ENCODE data around the gene CHN1.

The CHN1 gene

GRCh38 chr2:174996622-174997021 lies 8.6 kb downstream of the CHN1 start:
- Histone ChIP-seq H3K4me1 (ENCODE audit: control insufficient read depth, low read depth, low read length) (peaks cover 19% of the 10 kb centered on the region), H3K27me3 (ENCODE audit: control insufficient read depth, insufficient read depth, low read length) (no peaks in the 10 kb centered on the region), H3K36me3 (ENCODE audit: control insufficient read depth, low read depth, low read length) (no peaks in the 10 kb centered on the region), H3K27ac (ENCODE audit: low read length) (no peak overlapping the region), H3K9me3 (ENCODE audit: control insufficient read depth, low read depth, low read length) (no peaks in the 10 kb centered on the region), H3K4me3 (ENCODE audit: low read length) (no peak overlapping the region), H3K9ac (ENCODE audit: low read length) (no peak overlapping the region)

GRCh38 chr2:174994381-174994780 lies 10.8 kb downstream of the CHN1 start:
- peaks cover 19% of the 10 kb centered on the region for H3K4me1 ChIP-seq (ENCODE audit: control insufficient read depth, low read depth, low read length)
- H3K27me3 ChIP-seq (ENCODE audit: control insufficient read depth, insufficient read depth, low read length), result no peaks in the 10 kb centered on the region
- H3K9me3 ChIP-seq (ENCODE audit: control insufficient read depth, low read depth, low read length), result no peaks in the 10 kb centered on the region

GRCh38 chr2:174992886-174993285 lies 12.3 kb downstream of the CHN1 start:
- H3K9ac ChIP-seq (ENCODE audit: low read length), result no peak overlapping the region
- H3K36me3 ChIP-seq (ENCODE audit: control insufficient read depth, low read depth, low read length), result no peaks in the 10 kb centered on the region
- H3K4me1 ChIP-seq (ENCODE audit: control insufficient read depth, low read depth, low read length), result peaks cover 15% of the 10 kb centered on the region
- no peak overlapping the region for H3K27ac ChIP-seq (ENCODE audit: low read length)
- H3K4me3 ChIP-seq (ENCODE audit: low read length), result no peak overlapping the region
- H3K9me3 ChIP-seq (ENCODE audit: control insufficient read depth, low read depth, low read length), result no peaks in the 10 kb centered on the region
- no peaks in the 10 kb centered on the region for H3K27me3 ChIP-seq (ENCODE audit: control insufficient read depth, insufficient read depth, low read length)

More at GRCh38 chr2:174994381-174994780, 10.8 kb downstream of the CHN1 start:
- H3K4me3 ChIP-seq (ENCODE audit: low read length), result no peak overlapping the region
- no peaks in the 10 kb centered on the region for H3K36me3 ChIP-seq (ENCODE audit: control insufficient read depth, low read depth, low read length)
- H3K9ac ChIP-seq (ENCODE audit: low read length), result no peak overlapping the region
- H3K27ac ChIP-seq (ENCODE audit: low read length), result no peak overlapping the region

- no peak overlapping the region for H3K27ac ChIP-seq (ENCODE audit: low read length)
- no peak overlapping the region for H3K9ac ChIP-seq (ENCODE audit: low read length)
- H3K27me3 ChIP-seq (ENCODE audit: control insufficient read depth, insufficient read depth, low read length), result no peaks in the 10 kb centered on the region
- no peaks in the 10 kb centered on the region for H3K9me3 ChIP-seq (ENCODE audit: control insufficient read depth, low read depth, low read length)
- no peaks in the 10 kb centered on the region for H3K36me3 ChIP-seq (ENCODE audit: control insufficient read depth, low read depth, low read length)
- no peak overlapping the region for H3K4me3 ChIP-seq (ENCODE audit: low read length)
- peaks cover 18% of the 10 kb centered on the region for H3K4me1 ChIP-seq (ENCODE audit: control insufficient read depth, low read depth, low read length)
Measured at GRCh38 chr2:174985614-174986013, 19.6 kb downstream of the CHN1 start.

- Histone ChIP-seq H3K36me3 (ENCODE audit: control insufficient read depth, low read depth, low read length) (no peaks in the 10 kb centered on the region), H3K9ac (ENCODE audit: low read length) (no peak overlapping the region), H3K9me3 (ENCODE audit: control insufficient read depth, low read depth, low read length) (no peaks in the 10 kb centered on the region), H3K27me3 (ENCODE audit: control insufficient read depth, insufficient read depth, low read length) (no peaks in the 10 kb centered on the region), H3K27ac (ENCODE audit: low read length) (no peak overlapping the region), H3K4me1 (ENCODE audit: control insufficient read depth, low read depth, low read length) (peaks cover 18% of the 10 kb centered on the region), H3K4me3 (ENCODE audit: low read length) (no peak overlapping the region)
Measured at GRCh38 chr2:174984561-174984960, 20.6 kb downstream of the CHN1 start.

- no peak overlapping the region for H3K9ac ChIP-seq (ENCODE audit: low read length)
- peaks cover 25% of the 10 kb centered on the region for H3K4me1 ChIP-seq (ENCODE audit: control insufficient read depth, low read depth, low read length)
- no peaks in the 10 kb centered on the region for H3K36me3 ChIP-seq (ENCODE audit: control insufficient read depth, low read depth, low read length)
- H3K27ac ChIP-seq (ENCODE audit: low read length), result no peak overlapping the region
- no peaks in the 10 kb centered on the region for H3K27me3 ChIP-seq (ENCODE audit: control insufficient read depth, insufficient read depth, low read length)
- H3K9me3 ChIP-seq (ENCODE audit: control insufficient read depth, low read depth, low read length), result no peaks in the 10 kb centered on the region
- H3K4me3 ChIP-seq (ENCODE audit: low read length), result no peak overlapping the region
Measured at GRCh38 chr2:174981331-174981730, 23.9 kb downstream of the CHN1 start.

- no peaks in the 10 kb centered on the region for H3K36me3 ChIP-seq (ENCODE audit: control insufficient read depth, low read depth, low read length)
- peaks cover 22% of the 10 kb centered on the region for H3K4me1 ChIP-seq (ENCODE audit: control insufficient read depth, low read depth, low read length)
- H3K27me3 ChIP-seq (ENCODE audit: control insufficient read depth, insufficient read depth, low read length), result no peaks in the 10 kb centered on the region
- H3K9ac ChIP-seq (ENCODE audit: low read length), result no peak overlapping the region
- no peaks in the 10 kb centered on the region for H3K9me3 ChIP-seq (ENCODE audit: control insufficient read depth, low read depth, low read length)
- no peak overlapping the region for H3K27ac ChIP-seq (ENCODE audit: low read length)
- no peak overlapping the region for H3K4me3 ChIP-seq (ENCODE audit: low read length)
Measured at GRCh38 chr2:174979996-174980395, 25.2 kb downstream of the CHN1 start.

- H3K27me3 ChIP-seq (ENCODE audit: control insufficient read depth, insufficient read depth, low read length), result no peaks in the 10 kb centered on the region
- no peak overlapping the region for H3K4me3 ChIP-seq (ENCODE audit: low read length)
- no peak overlapping the region for H3K27ac ChIP-seq (ENCODE audit: low read length)
- H3K4me1 ChIP-seq (ENCODE audit: control insufficient read depth, low read depth, low read length), result peaks cover 15% of the 10 kb centered on the region
- H3K9me3 ChIP-seq (ENCODE audit: control insufficient read depth, low read depth, low read length), result no peaks in the 10 kb centered on the region
- H3K36me3 ChIP-seq (ENCODE audit: control insufficient read depth, low read depth, low read length), result no peaks in the 10 kb centered on the region
- H3K9ac ChIP-seq (ENCODE audit: low read length), result no peak overlapping the region
Measured at GRCh38 chr2:174977364-174977763, 27.8 kb downstream of the CHN1 start.

GRCh38 chr2:174974131-174974530 lies 31.1 kb downstream of the CHN1 start:
- H3K4me1 ChIP-seq (ENCODE audit: control insufficient read depth, low read depth, low read length), result peaks cover 20% of the 10 kb centered on the region
- no peak overlapping the region for H3K4me3 ChIP-seq (ENCODE audit: low read length)
- no peak overlapping the region for H3K27ac ChIP-seq (ENCODE audit: low read length)
- H3K27me3 ChIP-seq (ENCODE audit: control insufficient read depth, insufficient read depth, low read length), result no peaks in the 10 kb centered on the region
- no peaks in the 10 kb centered on the region for H3K9me3 ChIP-seq (ENCODE audit: control insufficient read depth, low read depth, low read length)
- H3K9ac ChIP-seq (ENCODE audit: low read length), result no peak overlapping the region
- H3K36me3 ChIP-seq (ENCODE audit: control insufficient read depth, low read depth, low read length), result no peaks in the 10 kb centered on the region

GRCh38 chr2:174972924-174973323 lies 32.3 kb downstream of the CHN1 start:
- no peak overlapping the region for H3K9ac ChIP-seq (ENCODE audit: low read length)
- H3K4me3 ChIP-seq (ENCODE audit: low read length), result no peak overlapping the region
- H3K36me3 ChIP-seq (ENCODE audit: control insufficient read depth, low read depth, low read length), result no peaks in the 10 kb centered on the region
- no peaks in the 10 kb centered on the region for H3K9me3 ChIP-seq (ENCODE audit: control insufficient read depth, low read depth, low read length)
- peaks cover 23% of the 10 kb centered on the region for H3K4me1 ChIP-seq (ENCODE audit: control insufficient read depth, low read depth, low read length)
- H3K27me3 ChIP-seq (ENCODE audit: control insufficient read depth, insufficient read depth, low read length), result no peaks in the 10 kb centered on the region
- H3K27ac ChIP-seq (ENCODE audit: low read length), result no peak overlapping the region

- Histone ChIP-seq H3K27me3 (ENCODE audit: control insufficient read depth, insufficient read depth, low read length) (no peaks in the 10 kb centered on the region), H3K4me1 (ENCODE audit: control insufficient read depth, low read depth, low read length) (peaks cover 20% of the 10 kb centered on the region), H3K9ac (ENCODE audit: low read length) (no peak overlapping the region), H3K36me3 (ENCODE audit: control insufficient read depth, low read depth, low read length) (no peaks in the 10 kb centered on the region), H3K9me3 (ENCODE audit: control insufficient read depth, low read depth, low read length) (no peaks in the 10 kb centered on the region), H3K27ac (ENCODE audit: low read length) (no peak overlapping the region), H3K4me3 (ENCODE audit: low read length) (no peak overlapping the region)
Measured at GRCh38 chr2:174971868-174972781, 33.1 kb downstream of the CHN1 start.

GRCh38 chr2:174970092-174970491 lies 35.1 kb downstream of the CHN1 start:
- Histone ChIP-seq H3K9ac (ENCODE audit: low read length) (no peak overlapping the region), H3K4me3 (ENCODE audit: low read length) (no peak overlapping the region), H3K36me3 (ENCODE audit: control insufficient read depth, low read depth, low read length) (no peaks in the 10 kb centered on the region), H3K27ac (ENCODE audit: low read length) (no peak overlapping the region), H3K4me1 (ENCODE audit: control insufficient read depth, low read depth, low read length) (peaks cover 34% of the 10 kb centered on the region), H3K9me3 (ENCODE audit: control insufficient read depth, low read depth, low read length) (no peaks in the 10 kb centered on the region), H3K27me3 (ENCODE audit: control insufficient read depth, insufficient read depth, low read length) (no peaks in the 10 kb centered on the region)

Measured in iPS-18a (cell line).